Uterus (tissue), 2 donors: ENCODE data around the gene C18orf63.

ENCODE experiments used
- POLR2A ChIP-seq, 2 donors: fragments of 450-650 bp; IDR thresholded peaks; one replicate each; pipeline ENCODE4 v1.6.1; 2016; ENCODE audit warnings: antibody characterized with exemption in 2 of 2, mild to moderate bottlenecking in 1 of 2, moderate library complexity in 1 of 2
- TF ChIP-seq, protein P1 (sequence below), 4 experiments: fragments of 200-600 bp in 2 of 4; fragments of 450-650 bp in 2 of 4; sonication (generic) in 2 of 4; IDR thresholded peaks; one replicate each; pipeline ENCODE4 v1.5.1; 2016 to 2019; ENCODE audit warnings: antibody characterized with exemption in 4 of 4, mild to moderate bottlenecking in 2 of 4, moderate library complexity in 1 of 4

GRCh38 chr18:74284980-74285355 is 30.7 kb upstream of the C18orf63 start:
- TF ChIP-seq, protein P1, sequence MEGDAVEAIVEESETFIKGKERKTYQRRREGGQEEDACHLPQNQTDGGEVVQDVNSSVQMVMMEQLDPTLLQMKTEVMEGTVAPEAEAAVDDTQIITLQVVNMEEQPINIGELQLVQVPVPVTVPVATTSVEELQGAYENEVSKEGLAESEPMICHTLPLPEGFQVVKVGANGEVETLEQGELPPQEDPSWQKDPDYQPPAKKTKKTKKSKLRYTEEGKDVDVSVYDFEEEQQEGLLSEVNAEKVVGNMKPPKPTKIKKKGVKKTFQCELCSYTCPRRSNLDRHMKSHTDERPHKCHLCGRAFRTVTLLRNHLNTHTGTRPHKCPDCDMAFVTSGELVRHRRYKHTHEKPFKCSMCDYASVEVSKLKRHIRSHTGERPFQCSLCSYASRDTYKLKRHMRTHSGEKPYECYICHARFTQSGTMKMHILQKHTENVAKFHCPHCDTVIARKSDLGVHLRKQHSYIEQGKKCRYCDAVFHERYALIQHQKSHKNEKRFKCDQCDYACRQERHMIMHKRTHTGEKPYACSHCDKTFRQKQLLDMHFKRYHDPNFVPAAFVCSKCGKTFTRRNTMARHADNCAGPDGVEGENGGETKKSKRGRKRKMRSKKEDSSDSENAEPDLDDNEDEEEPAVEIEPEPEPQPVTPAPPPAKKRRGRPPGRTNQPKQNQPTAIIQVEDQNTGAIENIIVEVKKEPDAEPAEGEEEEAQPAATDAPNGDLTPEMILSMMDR (IDR thresholded peaks at IDR 0.05), result no peak
- TF ChIP-seq POLR2A (IDR thresholded peaks at IDR 0.05), result no peak
